ENCODE results near the gene RPRD1B. TPM values are rescaled to one million over a fixed set of nuclear protein-coding genes. Genes with fewer than 3 reads are reported as not detected.
A peak's percentile ranks its signal among the peaks of the same experiment; 100 is the strongest.

The RPRD1B gene
- total and polyA plus RNA-seq, 2 of the 13 experiments (the other 11 are each of a cell fraction or from before 2014, with no cell fraction given): 31.1 to 41.5 TPM

- TF ChIP-seq ZBTB39 (CRISPR knock-in tag; IDR thresholded peaks at IDR 0.05) (no peak), THAP8 (CRISPR knock-in tag; IDR thresholded peaks at IDR 0.05; ENCODE audit: borderline replicate concordance) (no peak), HMGXB4 (CRISPR knock-in tag; IDR thresholded peaks at IDR 0.05; ENCODE audit: borderline replicate concordance in 1 of 2, low read depth in 1 of 2) (peak; percentile 48 to 69; a peak in 2 of 4 replicates), CREM (IDR thresholded peaks at IDR 0.05) (peak; percentile 35; the same call in 1 of the 2 replicates), CREM (CRISPR knock-in tag; IDR thresholded peaks at IDR 0.05) (no peak), FOXA3 (CRISPR knock-in tag; IDR thresholded peaks at IDR 0.05) (peak; percentile 97), HIVEP1 (CRISPR knock-in tag; IDR thresholded peaks at IDR 0.05) (0 out of 2 replicates have a peak, but pooled peaks have one; percentile 25), ZNF383 (CRISPR knock-in tag; IDR thresholded peaks at IDR 0.05; ENCODE audit: borderline replicate concordance) (peak; percentile 90; the same call in 1 of the 2 replicates), ZFX (CRISPR knock-in tag; IDR thresholded peaks at IDR 0.05; ENCODE audit: low read depth) (peak; percentile 73), ZBTB1 (CRISPR knock-in tag; IDR thresholded peaks at IDR 0.05; ENCODE audit: borderline replicate concordance) (no peak), ZNF746 (CRISPR knock-in tag; IDR thresholded peaks at IDR 0.05) (peak; percentile 95; the same call in 1 of the 2 replicates), STAG1 (CRISPR knock-in tag; IDR thresholded peaks at IDR 0.05) (peak; percentile 75), TSC22D2 (CRISPR knock-in tag; IDR thresholded peaks at IDR 0.05; ENCODE audit: borderline replicate concordance) (0 out of 2 replicates have a peak, but pooled peaks have one; percentile 10), ZIK1 (CRISPR knock-in tag; IDR thresholded peaks at IDR 0.05; ENCODE audit: borderline replicate concordance, low read depth) (no peak), CTCF (CRISPR knock-in tag; IDR thresholded peaks at IDR 0.05) (peak; percentile 81), NR2F2 (IDR thresholded peaks at IDR 0.05; ENCODE audit: borderline replicate concordance, low read depth) (peak; percentile 54; the same call in 1 of the 2 replicates)
- TF ChIP-seq, protein P1, sequence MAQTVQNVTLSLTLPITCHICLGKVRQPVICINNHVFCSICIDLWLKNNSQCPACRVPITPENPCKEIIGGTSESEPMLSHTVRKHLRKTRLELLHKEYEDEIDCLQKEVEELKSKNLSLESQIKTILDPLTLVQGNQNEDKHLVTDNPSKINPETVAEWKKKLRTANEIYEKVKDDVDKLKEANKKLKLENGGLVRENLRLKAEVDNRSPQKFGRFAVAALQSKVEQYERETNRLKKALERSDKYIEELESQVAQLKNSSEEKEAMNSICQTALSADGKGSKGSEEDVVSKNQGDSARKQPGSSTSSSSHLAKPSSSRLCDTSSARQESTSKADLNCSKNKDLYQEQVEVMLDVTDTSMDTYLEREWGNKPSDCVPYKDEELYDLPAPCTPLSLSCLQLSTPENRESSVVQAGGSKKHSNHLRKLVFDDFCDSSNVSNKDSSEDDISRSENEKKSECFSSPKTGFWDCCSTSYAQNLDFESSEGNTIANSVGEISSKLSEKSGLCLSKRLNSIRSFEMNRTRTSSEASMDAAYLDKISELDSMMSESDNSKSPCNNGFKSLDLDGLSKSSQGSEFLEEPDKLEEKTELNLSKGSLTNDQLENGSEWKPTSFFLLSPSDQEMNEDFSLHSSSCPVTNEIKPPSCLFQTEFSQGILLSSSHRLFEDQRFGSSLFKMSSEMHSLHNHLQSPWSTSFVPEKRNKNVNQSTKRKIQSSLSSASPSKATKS (CRISPR knock-in tag; IDR thresholded peaks at IDR 0.05): no peak
These were observed 91.9 kb downstream of the RPRD1B start (continued) for GRCh38 chr20:38125157-38126056.
